HepG2 (cell line): ENCODE results near the gene CLHC1. TPM values are rescaled to one million over a fixed set of nuclear protein-coding genes. Genes with fewer than 3 reads are reported as not detected.

Experiments
- DZIP1 ChIP-seq: sonication (generic); formaldehyde crosslinking; IDR thresholded peaks from 2 replicates; pipeline ENCODE4 v1.5.0; 2020; ENCODE audit warnings: mild to moderate bottlenecking, missing genetic modification reagents
- FOXK2 ChIP-seq: fragments of 450-650 bp; IDR thresholded peaks from 2 replicates; pipeline ENCODE4 v1.6.1; 2016
- GPBP1L1 ChIP-seq: sonication (generic); formaldehyde crosslinking; IDR thresholded peaks from 2 replicates; pipeline ENCODE4 v1.5.0; 2020; ENCODE audit warnings: mild to moderate bottlenecking, missing genetic modification reagents
- KMT2A ChIP-seq: sonication (generic); formaldehyde crosslinking; IDR thresholded peaks from 2 replicates; pipeline ENCODE4 v1.4.0; 2020; ENCODE audit warnings: missing genetic modification reagents
- PHF21A ChIP-seq: sonication (generic); formaldehyde crosslinking; IDR thresholded peaks from 2 replicates; pipeline ENCODE4 v1.5.0; 2020; ENCODE audit warnings: mild to moderate bottlenecking, missing genetic modification reagents
- PRPF4 ChIP-seq: fragments of 200-400 bp; formaldehyde crosslinking; IDR thresholded peaks from 2 replicates; pipeline ENCODE4 v1.6.1; 2016; ENCODE audit warnings: low read length, low read depth; ENCODE audit not compliant: poor library complexity, severe bottlenecking
- RBM39 ChIP-seq: fragments of 200-400 bp; formaldehyde crosslinking; IDR thresholded peaks from one replicate; pipeline ENCODE4 v1.6.1; 2018; ENCODE audit warnings: antibody characterized with exemption, mild to moderate bottlenecking, low read depth, low read length; ENCODE audit not compliant: poor library complexity, severe bottlenecking
- SUZ12 ChIP-seq: fragments of 150-350 bp; IDR thresholded peaks from 2 replicates; pipeline ENCODE4 v1.6.1; 2014; ENCODE audit warnings: low read depth, low read length
- TFE3 ChIP-seq: IDR thresholded peaks from 2 replicates; pipeline ENCODE4 v1.6.1; 2016
- ZBTB10 ChIP-seq: sonication (generic); formaldehyde crosslinking; IDR thresholded peaks from 2 replicates; pipeline ENCODE4 v1.4.0; 2020; ENCODE audit warnings: missing genetic modification reagents, borderline replicate concordance
- ZKSCAN8 ChIP-seq: IDR thresholded peaks from 2 replicates; pipeline ENCODE4 v1.6.1; 2016; ENCODE audit warnings: borderline replicate concordance, missing genetic modification reagents, missing compliant biosample characterization
- ZNF276 ChIP-seq: sonication (generic); formaldehyde crosslinking; IDR thresholded peaks from 2 replicates; pipeline ENCODE4 v1.4.0; 2020; ENCODE audit warnings: mild to moderate bottlenecking, low read depth, missing genetic modification reagents
- ZNF788 ChIP-seq: sonication (generic); formaldehyde crosslinking; IDR thresholded peaks from 2 replicates; pipeline ENCODE4 v1.5.0; 2020; ENCODE audit warnings: mild to moderate bottlenecking, missing genetic modification reagents, borderline replicate concordance
- polyA plus RNA-seq, 8 experiments: library from polyadenylated mRNA; depleted of rRNA in 3 of 8; stranded (reverse) in 7 of 8; unstranded in 1 of 8; fragments of >200 nt; fragmentation: Illumina TruSeq in 4 of 8; extraction: Trizol in 4 of 8; gene quantifications; 2 replicates each; pipeline versions ENCODE4 v1.2.1 to v1.2.3, GENCODE V29; 2011 to 2016; ENCODE audit warnings: low read depth in 4 of 8, missing spikeins in 1 of 8, mixed read lengths in 1 of 8; ENCODE audit not compliant: insufficient read depth in 1 of 8
- total RNA-seq, 5 experiments: library from RNA; depleted of rRNA; stranded (reverse); fragments of >200 nt; fragmentation: Illumina TruSeq; extraction: Trizol; gene quantifications; 2 replicates each; pipeline ENCODE4 v1.2.3, GENCODE V29; 2016; ENCODE audit warnings: low read depth in 1 of 5

The CLHC1 gene
- total and polyA plus RNA-seq, 2 of the 13 experiments (the other 11 are each of a cell fraction or from before 2014, with no cell fraction given) = 9.8 to 12.6 TPM

- TF ChIP-seq RBM39 (peak; percentile 99), ZKSCAN8 (CRISPR knock-in tag) (peak; percentile 91; the same call in 1 of the 2 replicates), ZNF788 (CRISPR knock-in tag) (peak; percentile 100), ZBTB10 (no peak), KMT2A (CRISPR knock-in tag) (peak; percentile 100), ZNF276 (CRISPR knock-in tag) (peak; percentile 81; the same call in 1 of the 2 replicates), PRPF4 (no peak), GPBP1L1 (CRISPR knock-in tag) (no peak), DZIP1 (peak; percentile 21; the same call in 1 of the 2 replicates), PHF21A (peak; percentile 97), SUZ12 (no peak), TFE3 (CRISPR knock-in tag) (peak; percentile 76), FOXK2 (peak; percentile 63; the same call in 1 of the 2 replicates)
These were observed 37.0 kb upstream of the CLHC1 start, which contains the start of gene MTIF2 (continued) for GRCh38 chr2:55268907-55269644.
